A673 (cell line): ENCODE data around the gene TGIF2.

ENCODE experiments used
- EZH2 ChIP-seq: fragments of 200-600 bp; sonication (generic); IDR thresholded peaks from 2 replicates; pipeline ENCODE4 v1.6.1; 2017; ENCODE audit warnings: borderline replicate concordance, low read depth, mild to moderate bottlenecking, mixed read lengths, antibody characterized with exemption, low read length; ENCODE audit not compliant: poor library complexity, severe bottlenecking
- TF ChIP-seq, protein P1 (sequence below): fragments of 300-800, 200-600 bp; sonication (generic); conservative IDR thresholded peaks from 2 replicates; pipeline ENCODE4 v1.5.1; 2017; ENCODE audit warnings: low read depth, mild to moderate bottlenecking, antibody characterized with exemption, low read length, moderate library complexity, mixed read lengths

DNA sequence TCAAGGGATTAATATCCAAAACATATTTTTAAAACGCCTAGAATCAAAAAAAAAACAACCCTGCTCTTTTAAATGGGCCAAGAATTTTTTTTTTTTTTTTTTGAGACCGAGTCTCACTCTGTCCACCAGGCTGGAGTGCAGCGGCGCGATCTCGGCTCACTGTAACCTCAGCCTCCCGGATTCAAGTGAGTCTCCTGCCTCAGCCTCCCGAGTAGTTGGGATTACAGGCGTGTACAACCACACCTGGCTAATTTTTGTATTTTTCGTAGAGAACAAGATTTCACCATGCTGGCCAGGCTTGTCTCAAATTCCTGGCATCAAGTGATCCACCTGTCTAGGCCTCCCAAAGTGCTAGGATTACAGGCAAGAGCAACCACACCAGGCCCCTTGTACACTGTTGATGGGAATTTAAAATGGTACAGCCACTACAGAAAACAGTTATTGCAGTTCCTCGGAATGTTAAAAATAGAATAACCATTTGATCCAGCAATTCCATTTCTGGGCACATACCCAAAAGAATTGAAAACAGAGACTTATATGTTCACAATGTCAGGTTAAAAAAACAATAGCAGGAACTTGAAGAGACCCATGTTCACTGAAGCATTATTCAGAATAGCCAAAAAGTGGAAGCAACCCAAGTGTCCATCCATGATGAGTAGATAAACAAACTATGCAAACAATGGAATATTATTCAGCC lies 35.2 kb upstream of the TGIF2 start:
- TF ChIP-seq, protein P1, sequence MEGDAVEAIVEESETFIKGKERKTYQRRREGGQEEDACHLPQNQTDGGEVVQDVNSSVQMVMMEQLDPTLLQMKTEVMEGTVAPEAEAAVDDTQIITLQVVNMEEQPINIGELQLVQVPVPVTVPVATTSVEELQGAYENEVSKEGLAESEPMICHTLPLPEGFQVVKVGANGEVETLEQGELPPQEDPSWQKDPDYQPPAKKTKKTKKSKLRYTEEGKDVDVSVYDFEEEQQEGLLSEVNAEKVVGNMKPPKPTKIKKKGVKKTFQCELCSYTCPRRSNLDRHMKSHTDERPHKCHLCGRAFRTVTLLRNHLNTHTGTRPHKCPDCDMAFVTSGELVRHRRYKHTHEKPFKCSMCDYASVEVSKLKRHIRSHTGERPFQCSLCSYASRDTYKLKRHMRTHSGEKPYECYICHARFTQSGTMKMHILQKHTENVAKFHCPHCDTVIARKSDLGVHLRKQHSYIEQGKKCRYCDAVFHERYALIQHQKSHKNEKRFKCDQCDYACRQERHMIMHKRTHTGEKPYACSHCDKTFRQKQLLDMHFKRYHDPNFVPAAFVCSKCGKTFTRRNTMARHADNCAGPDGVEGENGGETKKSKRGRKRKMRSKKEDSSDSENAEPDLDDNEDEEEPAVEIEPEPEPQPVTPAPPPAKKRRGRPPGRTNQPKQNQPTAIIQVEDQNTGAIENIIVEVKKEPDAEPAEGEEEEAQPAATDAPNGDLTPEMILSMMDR, result no peak
- no peak for TF ChIP-seq EZH2
